Measurements from ENCODE around the gene NOL9. TPM values are rescaled to one million over a fixed set of nuclear protein-coding genes. Genes with fewer than 3 reads are reported as not detected.

Gene NOL9
- total RNA-seq, 6 donors from 2014 or later = 19.6 to 41.9 (median 24.7) TPM

GRCh38 chr1:6536291-6536690 lies 18.0 kb downstream of the NOL9 start:
- DNase-seq = no peak
- peaks cover 14 to 66% (median 30%) of the 10 kb centered on the region in 4 donors for H3K36me3 ChIP-seq
- 97 to 100% methylated on average over 4 of the region's 5 CpGs for WGBS, 2 donors
- H3K4me1 ChIP-seq = peaks cover 0 to 7% (median 0%) of the 10 kb centered on the region in 4 donors
- no peaks in the 10 kb centered on the region for H3K9me3 ChIP-seq
- TF ChIP-seq EP300 (IDR thresholded peaks at IDR 0.05) (no peak), POLR2AphosphoS5 (IDR thresholded peaks at IDR 0.05) (no peak), CTCF (IDR thresholded peaks at IDR 0.05) (no peak), POLR2A (IDR thresholded peaks at IDR 0.05) (no peak)
- no peak overlapping the region for H3K27ac ChIP-seq
- H3K27me3 ChIP-seq = no peaks in the 10 kb centered on the region
- no peak overlapping the region for H3K4me3 ChIP-seq
- no peak for ATAC-seq (ENCODE audit: low FRiP score in 2 of 2)

GRCh38 chr1:6535214-6535613 lies 19.1 kb downstream of the NOL9 start:
- H3K27me3 ChIP-seq = no peaks in the 10 kb centered on the region
- ATAC-seq (ENCODE audit: low FRiP score in 2 of 2) = no peak
- H3K27ac ChIP-seq = no peak overlapping the region
- H3K36me3 ChIP-seq = peaks cover 17 to 67% (median 33%) of the 10 kb centered on the region in 4 donors
- TF ChIP-seq POLR2AphosphoS5 (IDR thresholded peaks at IDR 0.05) (no peak), EP300 (IDR thresholded peaks at IDR 0.05) (no peak)
- no peak for DNase-seq
- no peak overlapping the region for H3K4me3 ChIP-seq
- no peaks in the 10 kb centered on the region for H3K9me3 ChIP-seq
- WGBS, 2 donors = 88 to 92% methylated on average over 4 of the region's 4 CpGs
- H3K4me1 ChIP-seq = peaks cover 0 to 7% (median 0%) of the 10 kb centered on the region in 4 donors

- Histone ChIP-seq H3K4me1 (peaks cover 0 to 7% (median 0%) of the 10 kb centered on the region in 4 donors), H3K36me3 (peaks cover 17 to 71% (median 39%) of the 10 kb centered on the region in 4 donors), H3K27me3 (no peaks in the 10 kb centered on the region), H3K4me3 (no peak overlapping the region), H3K9me3 (no peaks in the 10 kb centered on the region), H3K27ac (no peak overlapping the region)
- ATAC-seq (ENCODE audit: low FRiP score in 2 of 2) = no peak
- no peak for TF ChIP-seq CTCF (IDR thresholded peaks at IDR 0.05)
- TF ChIP-seq POLR2AphosphoS5 (IDR thresholded peaks at IDR 0.05) = no peak
- TF ChIP-seq POLR2A (IDR thresholded peaks at IDR 0.05) = no peak
- no peak for TF ChIP-seq EP300 (IDR thresholded peaks at IDR 0.05)
- WGBS, 2 donors = 86 to 92% methylated on average over 8 of the region's 8 CpGs
- DNase-seq = no peak
Observed at GRCh38 chr1:6534248-6534822, 20.0 kb downstream of the NOL9 start.

- no peak for ATAC-seq (ENCODE audit: low FRiP score in 2 of 2)
- TF ChIP-seq POLR2AphosphoS5 (IDR thresholded peaks at IDR 0.05) (no peak), POLR2A (IDR thresholded peaks at IDR 0.05) (no peak), CTCF (IDR thresholded peaks at IDR 0.05) (no peak), EP300 (IDR thresholded peaks at IDR 0.05) (no peak)
Observed at GRCh38 chr1:6531996-6532395, 22.3 kb downstream of the NOL9 start.

GRCh38 chr1:6530504-6531160 lies 23.7 kb downstream of the NOL9 start:
- Histone ChIP-seq H3K4me3 (no peak overlapping the region), H3K4me1 (peaks cover 0 to 7% (median 0%) of the 10 kb centered on the region in 4 donors), H3K27me3 (no peaks in the 10 kb centered on the region), H3K9me3 (no peaks in the 10 kb centered on the region), H3K36me3 (peaks cover 36 to 94% (median 63%) of the 10 kb centered on the region in 4 donors), H3K27ac (no peak overlapping the region)
- TF ChIP-seq CTCF (IDR thresholded peaks at IDR 0.05) (no peak), POLR2AphosphoS5 (IDR thresholded peaks at IDR 0.05) (no peak), POLR2A (IDR thresholded peaks at IDR 0.05) (no peak), EP300 (IDR thresholded peaks at IDR 0.05) (no peak)
- no peak for DNase-seq
- ATAC-seq (ENCODE audit: low FRiP score in 2 of 2) = no peak
- 98 to 99% methylated on average over 13 of the region's 13 CpGs for WGBS, 2 donors

More at GRCh38 chr1:6531996-6532395, 22.3 kb downstream of the NOL9 start:
- Histone ChIP-seq H3K4me3 (no peak overlapping the region), H3K27ac (no peak overlapping the region), H3K36me3 (peaks cover 26 to 89% (median 53%) of the 10 kb centered on the region in 4 donors), H3K9me3 (no peaks in the 10 kb centered on the region), H3K4me1 (peaks cover 0 to 7% (median 0%) of the 10 kb centered on the region in 4 donors), H3K27me3 (no peaks in the 10 kb centered on the region)
- WGBS, 2 donors = 94 to 95% methylated on average over 5 of the region's 5 CpGs
- DNase-seq = no peak

Data from upper lobe of left lung (tissue), 6 donors.